Mesenchymal stem cell (in vitro differentiated cells and primary cell): ENCODE measurements around the gene SLC8A1.

ENCODE experiments used
- DNase-seq: peaks from one replicate; pipeline ENCODE4 v3.0.0-alpha.2; 2013
- H2AFZ ChIP-seq: one replicate; pipeline ENCODE4 v1.6.1; 2013; ENCODE audit warnings: low read depth, mild to moderate bottlenecking, control low read depth, inconsistent platforms, low read length, moderate library complexity
- H2AK5ac ChIP-seq: 2 replicates; pipeline ENCODE4 v1.6.1; 2013; ENCODE audit warnings: low read length, moderate library complexity, mild to moderate bottlenecking, inconsistent platforms; ENCODE audit not compliant: severe bottlenecking
- H2BK120ac ChIP-seq: one replicate; pipeline ENCODE4 v1.6.1; 2013; ENCODE audit warnings: low read depth, mild to moderate bottlenecking, inconsistent platforms, low read length, moderate library complexity
- H2BK12ac ChIP-seq, 2 experiments: one replicate each; pipeline ENCODE4 v1.6.1; 2013; ENCODE audit warnings: inconsistent platforms in 2 of 2, low read length in 2 of 2, mild to moderate bottlenecking in 2 of 2, moderate library complexity in 2 of 2, control low read depth in 1 of 2
- H2BK15ac ChIP-seq: one replicate; pipeline ENCODE4 v1.6.1; 2013; ENCODE audit warnings: mild to moderate bottlenecking, low read depth, inconsistent platforms; ENCODE audit not compliant: poor library complexity, severe bottlenecking
- H2BK5ac ChIP-seq: 2 replicates; pipeline ENCODE4 v1.6.1; 2013; ENCODE audit warnings: low read depth, mild to moderate bottlenecking, low read length, control low read depth, inconsistent platforms; ENCODE audit not compliant: poor library complexity, severe bottlenecking
- H3K14ac ChIP-seq, 2 experiments: one replicate each; pipeline ENCODE4 v1.6.1; 2013; ENCODE audit warnings: inconsistent platforms in 2 of 2, low read length in 2 of 2, control low read depth in 1 of 2, mild to moderate bottlenecking in 1 of 2, moderate library complexity in 1 of 2
- H3K18ac ChIP-seq, 2 experiments: one replicate each; pipeline ENCODE4 v1.6.1; 2013; ENCODE audit warnings: inconsistent platforms in 2 of 2, low read length in 2 of 2, control low read depth in 1 of 2, low read depth in 1 of 2, mild to moderate bottlenecking in 1 of 2
- H3K23ac ChIP-seq, 2 experiments: one replicate each; pipeline ENCODE4 v1.6.1; 2013; ENCODE audit warnings: inconsistent platforms in 2 of 2, low read length in 2 of 2, mild to moderate bottlenecking in 2 of 2, moderate library complexity in 2 of 2, control low read depth in 1 of 2
- H3K27ac ChIP-seq: 2 replicates; pipeline ENCODE4 v1.5.1; 2013; ENCODE audit warnings: mild to moderate bottlenecking, moderate library complexity, low read length, control low read depth, inconsistent platforms; ENCODE audit not compliant: poor library complexity, severe bottlenecking
- H3K27me3 ChIP-seq, 2 experiments: 2 replicates each; pipeline versions ENCODE4 v1.6.1 to v1.7.0; 2013; ENCODE audit warnings: low read length in 2 of 2, mild to moderate bottlenecking in 2 of 2, moderate library complexity in 2 of 2, control low read depth in 1 of 2, inconsistent platforms in 1 of 2; ENCODE audit not compliant: control insufficient read depth in 1 of 2, insufficient read depth in 1 of 2
- H3K36me3 ChIP-seq, 2 experiments: 2 replicates each; pipeline versions ENCODE4 v1.6.1 to v1.7.0; 2013; ENCODE audit warnings: low read length in 2 of 2, control low read depth in 1 of 2, inconsistent platforms in 1 of 2, low read depth in 1 of 2, mild to moderate bottlenecking in 1 of 2; ENCODE audit not compliant: insufficient read depth in 2 of 2, control insufficient read depth in 1 of 2
- H3K4ac ChIP-seq, 2 experiments: one replicate each; pipeline ENCODE4 v1.6.1; 2013; ENCODE audit warnings: inconsistent platforms in 2 of 2, low read length in 2 of 2, mild to moderate bottlenecking in 2 of 2, moderate library complexity in 2 of 2, control low read depth in 1 of 2, low read depth in 1 of 2
- H3K4me1 ChIP-seq: 2 replicates; pipeline ENCODE4 v1.6.1; 2013; ENCODE audit warnings: low read depth, low read length, control low read depth; ENCODE audit not compliant: control insufficient read depth, insufficient read depth
- H3K4me2 ChIP-seq: 2 replicates; pipeline ENCODE4 v1.6.1; 2013; ENCODE audit warnings: low read length, mild to moderate bottlenecking, inconsistent platforms; ENCODE audit not compliant: poor library complexity, severe bottlenecking
- H3K4me3 ChIP-seq, 2 experiments: 2 replicates each; pipeline versions ENCODE4 v1.5.1 to v1.7.0; 2013; ENCODE audit warnings: low read length in 2 of 2, mild to moderate bottlenecking in 2 of 2, control low read depth in 1 of 2, low read depth in 1 of 2; ENCODE audit not compliant: insufficient read depth in 1 of 2
- H3K79me1 ChIP-seq: replicated peaks from 2 replicates; pipeline ENCODE4 v1.6.1; 2013; ENCODE audit warnings: mild to moderate bottlenecking, control low read depth, low read length, inconsistent platforms; ENCODE audit not compliant: poor library complexity, severe bottlenecking
- H3K9ac ChIP-seq: 2 replicates; pipeline ENCODE4 v1.7.0; 2013; ENCODE audit warnings: mild to moderate bottlenecking, low read length, moderate library complexity
- H3K9me3 ChIP-seq: 2 replicates; pipeline ENCODE4 v1.7.0; 2013; ENCODE audit warnings: mild to moderate bottlenecking, low read length; ENCODE audit not compliant: control insufficient read depth
- H4K8ac ChIP-seq: one replicate; pipeline ENCODE4 v1.6.1; 2013; ENCODE audit warnings: inconsistent platforms, mild to moderate bottlenecking, low read length, moderate library complexity
- H4K91ac ChIP-seq: one replicate; pipeline ENCODE4 v1.6.1; 2013; ENCODE audit warnings: mild to moderate bottlenecking, low read length, inconsistent platforms
- WGBS: methylation state at CpG from one replicate; pipeline ENCODE4 v1.1.7; 2013; ENCODE audit warnings: mixed read lengths; 5-methylcytosine and 5-hydroxymethylcytosine counted together

The SLC8A1 gene

GRCh38 chr2:40094451-40094850, 357.4 kb downstream of the SLC8A1 start:
- Histone ChIP-seq H3K23ac (no peak overlapping the region), H2BK120ac (no peak overlapping the region), H2AFZ (no peak overlapping the region), H3K18ac (no peak overlapping the region), H4K91ac (no peak overlapping the region), H3K9me3 (no peaks in the 10 kb centered on the region), H2BK5ac (no peak overlapping the region), H3K27me3 (no peaks in the 10 kb centered on the region), H4K8ac (no peak overlapping the region), H2AK5ac (no peak overlapping the region), H2BK12ac (no peak overlapping the region), H3K9ac (peak overlapping the region; percentile 55), H3K14ac (no peak overlapping the region), H3K4ac (no peak overlapping the region), H3K4me2 (no peak overlapping the region), H3K4me3 (no peak overlapping the region), H3K4me1 (no peaks in the 10 kb centered on the region), H2BK15ac (no peak overlapping the region), H3K27ac (no peak overlapping the region), H3K36me3 (no peaks in the 10 kb centered on the region), H3K79me1 (no peaks in the 10 kb centered on the region)
- WGBS = no CpG with 5 or more reads among the region's 1 CpG
- no peak for DNase-seq

GRCh38 chr2:40093021-40093675, 358.7 kb downstream of the SLC8A1 start:
- Histone ChIP-seq H2BK12ac (no peak overlapping the region), H3K79me1 (no peaks in the 10 kb centered on the region), H3K27ac (peak overlapping the region; percentile 46), H3K9me3 (no peaks in the 10 kb centered on the region), H3K4me1 (no peaks in the 10 kb centered on the region), H4K8ac (no peak overlapping the region), H3K14ac (no peak overlapping the region), H2AK5ac (no peak overlapping the region), H3K18ac (no peak overlapping the region), H3K9ac (no peak overlapping the region), H3K4me3 (no peak overlapping the region), H2BK5ac (peak overlapping the region; percentile 20), H2AFZ (no peak overlapping the region), H3K23ac (no peak overlapping the region), H4K91ac (no peak overlapping the region), H2BK120ac (no peak overlapping the region), H2BK15ac (no peak overlapping the region), H3K4ac (peak overlapping the region in 1 of 2 experiments; percentile 37), H3K36me3 (no peaks in the 10 kb centered on the region), H3K27me3 (no peaks in the 10 kb centered on the region), H3K4me2 (no peak overlapping the region)
- peak; percentile 87 for DNase-seq
- WGBS = 73% methylated on average over 5 of the region's 6 CpGs

- H3K4me1 ChIP-seq = no peaks in the 10 kb centered on the region
- no peak overlapping the region for H2BK15ac ChIP-seq
- no peak overlapping the region for H2AK5ac ChIP-seq
- WGBS = 100% methylated on average over 1 of the region's 3 CpGs
- no peak overlapping the region for H3K4me2 ChIP-seq
- no peaks in the 10 kb centered on the region for H3K36me3 ChIP-seq
- DNase-seq = no peak
- H3K9ac ChIP-seq = no peak overlapping the region
- no peak overlapping the region for H2BK5ac ChIP-seq
- no peak overlapping the region for H3K4ac ChIP-seq
- H3K23ac ChIP-seq = no peak overlapping the region
- no peak overlapping the region for H3K14ac ChIP-seq
- H3K18ac ChIP-seq = no peak overlapping the region
- H3K79me1 ChIP-seq = no peaks in the 10 kb centered on the region
- H2AFZ ChIP-seq = no peak overlapping the region
- no peaks in the 10 kb centered on the region for H3K9me3 ChIP-seq
- no peak overlapping the region for H2BK12ac ChIP-seq
- no peak overlapping the region for H4K8ac ChIP-seq
- no peak overlapping the region for H2BK120ac ChIP-seq
- H3K27ac ChIP-seq = no peak overlapping the region
- no peak overlapping the region for H3K4me3 ChIP-seq
- H4K91ac ChIP-seq = no peak overlapping the region
- H3K27me3 ChIP-seq = no peaks in the 10 kb centered on the region
Measured at GRCh38 chr2:40090044-40090443, 361.8 kb downstream of the SLC8A1 start.

- Histone ChIP-seq H3K9me3 (no peaks in the 10 kb centered on the region), H3K23ac (no peak overlapping the region), H2BK15ac (no peak overlapping the region), H2BK12ac (no peak overlapping the region), H3K14ac (no peak overlapping the region), H3K4ac (no peak overlapping the region), H3K18ac (no peak overlapping the region), H3K4me2 (no peak overlapping the region), H3K4me1 (no peaks in the 10 kb centered on the region), H3K36me3 (no peaks in the 10 kb centered on the region), H2BK120ac (no peak overlapping the region), H3K27ac (no peak overlapping the region), H4K91ac (no peak overlapping the region), H2AK5ac (no peak overlapping the region), H2BK5ac (no peak overlapping the region), H3K79me1 (no peaks in the 10 kb centered on the region), H4K8ac (no peak overlapping the region), H3K27me3 (no peaks in the 10 kb centered on the region), H3K4me3 (no peak overlapping the region), H2AFZ (no peak overlapping the region), H3K9ac (no peak overlapping the region)
- WGBS = 97% methylated on average over 4 of the region's 7 CpGs
- no peak for DNase-seq
Measured at GRCh38 chr2:40087927-40088326, 364.0 kb downstream of the SLC8A1 start.
